ENCODE measurements around the gene FXYD1.
"Not testable (repeated sequence)": the region's sequence is repeated elsewhere in the genome, so short reads cannot be mapped to it uniquely, and the experiment has no call there.

The FXYD1 gene

GRCh38 chr19:35143231-35143715 is 4.6 kb downstream of the FXYD1 start, which contains the start of gene FXYD7:
Gene FXYD7, plus strand, starts transcription at chr19:35143255. Its CDS starts 79 bp downstream, at chr19:35143334.
- DNase-seq (ENCODE audit: low spot score), result no peak

GRCh38 chr19:35143818-35144217 is 5.2 kb downstream of the FXYD1 start:
- no peak for DNase-seq (ENCODE audit: low spot score)

DNA sequence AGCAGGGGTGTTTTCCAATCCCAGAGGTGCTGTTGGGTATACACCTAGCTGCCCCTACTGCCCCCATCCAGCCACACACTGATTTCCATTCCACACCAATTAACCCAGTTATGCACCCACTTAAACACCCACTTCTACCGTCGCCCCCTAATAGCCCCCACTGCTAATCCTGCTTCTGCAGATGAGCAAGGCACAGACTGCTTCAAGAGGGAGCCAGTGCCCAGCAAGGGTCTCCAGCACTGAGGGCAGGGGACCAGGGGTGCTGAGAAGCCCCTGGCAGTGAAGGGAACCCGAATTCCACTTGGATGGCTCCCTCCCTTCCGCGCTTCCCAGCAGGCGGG is 5.6 kb downstream of the FXYD1 start:
- no peak for DNase-seq (ENCODE audit: low spot score)

DNA sequence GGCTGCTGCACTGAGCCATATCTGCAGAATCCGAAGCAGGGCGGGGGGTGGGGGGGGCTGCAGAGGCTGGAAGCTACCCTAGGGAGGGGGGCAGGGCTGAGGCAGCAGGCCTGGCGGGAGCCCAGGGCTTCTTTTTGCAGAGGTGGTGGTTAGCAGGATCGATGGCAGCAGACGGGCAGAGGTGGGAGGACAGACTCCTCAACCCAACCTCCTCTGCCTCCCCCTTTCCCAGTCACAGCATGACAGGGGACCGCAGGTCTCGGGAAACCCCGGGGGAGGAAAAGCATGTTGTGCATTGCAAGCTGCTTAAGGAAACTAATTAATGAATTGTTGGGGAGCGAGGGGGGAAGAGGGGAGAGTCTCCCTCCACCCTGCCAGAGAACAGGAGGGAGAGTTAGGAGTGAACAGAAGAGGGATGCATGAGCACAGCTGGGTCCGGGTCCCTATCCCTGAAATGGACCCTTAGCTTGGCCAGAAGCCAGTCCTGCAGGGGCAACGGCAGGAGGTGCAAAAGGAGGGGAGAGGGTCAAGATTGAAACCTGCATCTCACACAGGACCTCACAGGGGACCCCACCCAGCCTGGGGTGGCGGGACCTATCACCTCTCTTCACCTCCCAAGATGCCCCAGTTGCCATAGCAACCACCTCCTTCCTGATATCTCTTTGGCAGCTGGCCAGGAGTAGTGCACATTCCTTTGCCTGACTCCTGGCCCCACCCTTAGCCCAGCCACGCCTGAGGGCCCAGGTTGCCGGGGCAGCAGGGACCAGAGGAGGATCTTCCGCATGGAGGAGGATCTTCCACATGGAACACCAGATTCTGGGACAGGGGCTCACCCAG is 6.2 kb downstream of the FXYD1 start:
- no peak for DNase-seq (ENCODE audit: low spot score)

DNA sequence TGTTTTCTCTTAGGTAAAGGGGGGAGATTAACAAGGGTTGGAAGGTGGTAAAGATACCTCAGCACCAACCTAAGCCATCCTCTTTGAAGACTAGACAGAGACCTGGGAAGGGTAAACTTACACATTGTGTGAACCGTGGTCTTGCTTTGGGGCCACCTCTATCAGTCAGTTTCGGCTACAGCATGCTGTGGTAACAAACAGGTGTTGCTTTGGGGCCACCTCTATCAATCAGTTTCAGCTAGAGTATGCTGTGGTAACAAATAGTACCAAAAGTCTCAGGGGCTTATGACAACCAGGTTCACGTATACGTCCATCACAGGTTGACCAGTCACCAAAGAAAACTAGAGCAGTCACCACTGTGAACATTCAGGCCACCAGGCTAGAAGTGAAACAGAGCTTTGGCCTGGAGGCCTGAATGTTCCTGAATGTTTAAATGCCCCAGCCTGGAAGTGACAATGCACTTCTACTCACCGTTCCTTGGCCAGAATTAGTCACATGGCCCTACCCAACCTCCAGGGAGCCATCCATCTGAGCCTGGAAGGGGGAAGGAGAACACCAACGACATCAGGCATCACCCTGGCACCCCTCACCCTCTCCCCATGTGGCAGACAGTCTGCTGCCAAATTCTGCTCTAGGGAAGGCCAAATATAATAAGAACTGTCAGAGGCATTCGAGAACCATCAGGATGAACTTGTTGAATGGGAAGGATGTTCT is 8.3 kb downstream of the FXYD1 start:
- DNase-seq (ENCODE audit: low spot score), result no peak

DNA sequence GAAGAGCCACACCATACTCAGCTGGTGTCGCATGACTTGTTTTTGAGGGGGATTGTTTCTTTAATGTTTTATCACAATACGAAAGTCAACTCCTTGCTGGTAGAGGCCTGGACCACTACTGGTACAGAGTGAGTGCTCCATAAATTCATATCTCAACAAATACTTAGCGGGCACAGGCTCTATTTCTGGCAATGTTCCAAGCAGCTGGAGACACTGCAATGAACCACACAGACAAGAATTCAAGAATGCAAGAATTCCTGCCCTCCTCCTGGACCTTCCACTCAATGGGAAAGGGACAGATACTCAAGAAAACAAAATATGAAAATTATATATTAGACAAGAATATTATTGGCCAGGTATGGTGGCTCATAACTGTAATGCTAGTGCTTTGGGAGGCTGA is 10.8 kb downstream of the FXYD1 start:
- no peak for DNase-seq (ENCODE audit: low spot score)

- no peak for DNase-seq (ENCODE audit: low spot score)
These were observed 11.8 kb downstream of the FXYD1 start for GRCh38 chr19:35150445-35150844.

- DNase-seq (ENCODE audit: low spot score), result no peak
These were observed 12.8 kb downstream of the FXYD1 start for GRCh38 chr19:35151273-35152065.

- not testable (repeated sequence) for DNase-seq (ENCODE audit: low spot score)
These were observed 14.5 kb downstream of the FXYD1 start for GRCh38 chr19:35153129-35153522.

GRCh38 chr19:35153701-35154524 is 15.3 kb downstream of the FXYD1 start:
- DNase-seq (ENCODE audit: low spot score), result no peak

GRCh38 chr19:35154525-35155406 is 16.1 kb downstream of the FXYD1 start, which contains the start of gene FXYD5:
Gene FXYD5, plus strand, starts transcription at chr19:35154735. Its CDS starts 816 bp downstream, at chr19:35155551.
- peak; percentile 93 for DNase-seq (ENCODE audit: low spot score)

GRCh38 chr19:35155441-35155840 is 16.8 kb downstream of the FXYD1 start:
- DNase-seq (ENCODE audit: low spot score), result no peak

GRCh38 chr19:35155981-35156672 is 17.5 kb downstream of the FXYD1 start:
- DNase-seq (ENCODE audit: low spot score), result no peak

GRCh38 chr19:35156673-35157014 is 18.0 kb downstream of the FXYD1 start:
- no peak for DNase-seq (ENCODE audit: low spot score)

DNA sequence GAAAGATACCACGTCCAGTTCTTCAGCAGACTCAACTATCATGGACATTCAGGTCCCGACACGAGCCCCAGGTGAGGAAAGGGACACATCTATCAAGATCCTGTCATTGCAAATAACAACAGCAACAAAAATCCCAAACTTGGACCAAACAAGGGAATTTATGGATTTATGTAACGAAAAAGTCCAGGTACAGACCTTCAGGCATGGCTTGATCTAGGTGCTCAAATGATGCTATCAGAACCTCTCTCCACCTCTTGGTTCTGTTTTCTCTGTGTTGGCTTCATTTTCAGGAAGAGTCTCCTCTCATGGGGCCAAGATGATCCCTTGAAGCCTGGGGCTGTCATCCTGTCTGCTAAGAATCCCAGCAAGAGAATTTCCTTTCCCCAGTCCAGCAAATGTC is 18.8 kb downstream of the FXYD1 start:
- DNase-seq (ENCODE audit: low spot score), result no peak

DNA sequence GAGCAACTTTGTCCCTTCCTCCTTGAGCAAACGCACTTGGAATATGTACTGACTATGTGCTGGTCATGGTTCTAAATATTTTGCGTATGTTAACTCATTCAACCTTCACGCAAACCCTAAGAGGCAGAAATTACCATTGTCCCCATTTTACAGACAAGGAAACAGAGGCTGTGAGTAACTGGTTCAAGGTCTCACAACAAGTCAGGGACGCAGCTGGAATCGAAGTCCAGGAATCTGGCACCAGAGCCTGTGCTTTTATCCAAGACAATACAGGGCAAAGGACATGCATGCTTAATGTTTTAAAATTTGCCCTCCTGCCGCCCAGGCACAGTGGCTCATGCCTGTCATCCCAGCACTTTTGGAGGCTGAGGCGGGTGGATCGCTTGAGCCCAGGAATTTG is 21.0 kb downstream of the FXYD1 start:
- no peak for DNase-seq (ENCODE audit: low spot score)

GRCh38 chr19:35160629-35161433 is 22.2 kb downstream of the FXYD1 start:
- DNase-seq (ENCODE audit: low spot score), result no peak

DNA sequence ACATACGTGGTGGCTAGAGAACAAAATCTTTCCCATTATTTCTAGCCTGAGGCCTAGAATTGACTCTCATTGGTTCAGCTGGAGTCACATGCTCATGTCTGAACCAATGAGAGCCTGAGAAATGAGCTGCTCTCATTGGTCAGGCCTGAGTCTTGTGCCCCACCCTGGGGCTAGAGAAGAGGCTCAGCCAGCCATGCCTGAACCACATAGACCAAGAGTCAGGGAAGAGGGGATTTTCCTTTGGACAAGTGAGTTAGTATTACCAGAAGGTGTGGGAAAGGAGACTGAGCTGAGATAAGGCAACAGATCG is 22.8 kb downstream of the FXYD1 start:
- no peak for DNase-seq (ENCODE audit: low spot score)
